Heart left ventricle (tissue), 16 donors: Measurements from ENCODE around the gene CD164. TPM values are rescaled to one million over a fixed set of nuclear protein-coding genes. Genes with fewer than 3 reads are reported as not detected.

Experiments used
- ATAC-seq, 4 donors: fragments of 200-7000 bp; cut with Tn5 transposase; one replicate each; pipeline ENCODE4 v1.9.1; 2020 to 2022; ENCODE audit warnings: moderate library complexity in 4 of 4, mild to moderate bottlenecking in 3 of 4, moderate number of reproducible peaks in 1 of 4
- DNase-seq, 5 donors: peaks; one replicate each; pipeline ENCODE4 v3.0.0-alpha.2; 2020
- H3K27ac ChIP-seq, 12 donors: fragments of 200-600 bp; sonication (generic) in 4 of 12; one replicate each; pipeline versions ENCODE4 v1.5.0 to v1.8.0; 2016 to 2022; ENCODE audit warnings: mild to moderate bottlenecking in 2 of 12
- H3K27me3 ChIP-seq, 9 donors: fragments of 200-600 bp; sonication (generic) in 2 of 9; one replicate each; pipeline versions ENCODE4 v1.5.1 to v1.8.0; 2016 to 2022; ENCODE audit warnings: mild to moderate bottlenecking in 3 of 9
- H3K36me3 ChIP-seq, 9 donors: fragments of 200-600 bp; sonication (generic) in 2 of 9; one replicate each; pipeline versions ENCODE4 v1.5.0 to v1.8.0; 2018 to 2022; ENCODE audit warnings: mild to moderate bottlenecking in 2 of 9
- H3K4me1 ChIP-seq, 12 donors: fragments of 200-600 bp; sonication (generic) in 4 of 12; one replicate each; pipeline versions ENCODE4 v1.5.0 to v1.8.0; 2016 to 2022; ENCODE audit warnings: mild to moderate bottlenecking in 3 of 12
- H3K4me3 ChIP-seq, 12 donors: fragments of 200-600 bp; sonication (generic) in 4 of 12; one replicate each; pipeline versions ENCODE4 v1.5.0 to v1.8.0; 2017 to 2022; ENCODE audit warnings: mild to moderate bottlenecking in 9 of 12, moderate library complexity in 4 of 12
- H3K9me3 ChIP-seq, 12 donors: fragments of 200-600 bp; sonication (generic) in 4 of 12; one replicate each; pipeline versions ENCODE4 v1.5.0 to v1.8.0; 2016 to 2022; ENCODE audit warnings: mild to moderate bottlenecking in 1 of 12
- POLR2A ChIP-seq, 2 donors: fragments of 450-650 bp; IDR thresholded peaks; one replicate each; pipeline ENCODE4 v1.6.1; 2017; ENCODE audit warnings: antibody characterized with exemption in 2 of 2, mild to moderate bottlenecking in 2 of 2, moderate library complexity in 2 of 2
- WGBS, 4 donors: extraction: QIAGEN DNeasy Blood & Tissue Kit in 2 of 4; methylation state at CpG; one replicate each; pipeline versions ENCODE4 v1.1.5 to v1.1.7; 2013 to 2018; 5-methylcytosine and 5-hydroxymethylcytosine counted together
- intact Hi-C, 10 donors: fragments of 100-400 bp; cut with DNase I; formaldehyde crosslinking; loops; one replicate each; pipeline versions ENCODE4 v1.11.1 to v1.14.2; 2022
- polyA plus RNA-seq, 2 donors: library from polyadenylated mRNA; stranded (reverse); fragments of 200-250 nt; gene quantifications; one replicate each; pipeline ENCODE4 v1.2.3, GENCODE V29; 2013
- total RNA-seq, 9 donors: library from RNA; depleted of rRNA in 2 of 9; stranded (reverse); fragments of >200 nt in 2 of 9; fragmentation: NEBNext Ultra II Directional in 3 of 9; extraction: Animal tissue kit (Norgen Biotek cat#: 25700) in 3 of 9; gene quantifications; one replicate each; pipeline versions ENCODE4 v1.1.0 to v1.2.4, GENCODE V29; 2016 to 2023
- TF ChIP-seq, protein P1 (sequence below), 12 donors: fragments of 200-600 bp; sonication (generic) in 4 of 12; IDR thresholded peaks; one replicate each; pipeline versions ENCODE4 v1.5.0 to v1.8.0; 2018 to 2022; ENCODE audit warnings: antibody characterized with exemption in 12 of 12, mild to moderate bottlenecking in 5 of 12
- donor health status: ischemic (EF 13 %, LVEDD 7.1; RV severe dilation, severe dysfunction).
- donor health status: healthy with polysubstance abuse.
- donor health status: DM: no; HTN: yes; CAD: no.
- donor health status: DM: no; HTN: no; CAD: no.
- donor health status: ischemic (EF 25% LVEDD 6.9; RV normal size, moderate dysfunction).
- donor health status: ischemic (EF 25% LVEDD 5.7; RV mildly dilated, moderate dysfunction).
- donor health status: healthy.
- donor health status: DM: yes; HTN: yes; CAD: no.
- donor health status: ischemic (EF 35%, LVEDD 5.7; RV mildly dilated, moderate dysfunction).
- donor health status: nonischemic (EF 11% LVEDD 7.7; RV severe dilation, severe dysfunction).
- donor health status: DM: yes; HTN: yes; CAD: no.
- donor health status: PGD.
- donor health status: ischemic (EF 29% LVEDD 5.4; RV normal size, mild dysfunction).
- donor health status: nonischemic (EF 23%, LVEDD 6.1; RV moderate dilation, normal function).

CD164 gene
- total and polyA plus RNA-seq, 11 donors, result 77.1 to 213 (median 119) TPM

DNA sequence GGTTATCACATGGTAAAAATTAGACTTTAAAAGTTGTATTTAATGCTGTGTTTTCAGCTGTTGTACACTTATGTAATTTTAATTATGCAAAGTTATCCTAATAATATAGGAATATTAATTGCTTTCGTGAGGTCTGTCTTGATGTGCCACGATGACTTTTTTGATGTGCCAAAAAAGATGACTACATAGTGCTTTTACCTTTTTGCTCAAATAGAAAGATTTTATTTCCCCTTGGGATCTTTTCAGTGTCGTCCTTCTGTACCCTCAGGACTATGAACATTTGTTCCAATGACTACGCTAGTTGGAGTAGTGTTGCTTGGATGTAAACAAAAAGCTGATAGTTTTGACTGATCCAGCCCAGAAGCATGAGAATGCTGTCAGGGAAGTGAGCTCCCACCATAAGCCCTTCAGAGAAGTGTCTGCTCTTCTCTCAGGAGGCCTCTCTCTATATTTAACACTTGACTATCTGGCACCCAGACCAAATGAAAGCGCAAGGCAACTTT is 1.2 kb upstream of the CD164 start:
- no peak for DNase-seq
- H3K9me3 ChIP-seq, result no peaks in the 10 kb centered on the region
- intact Hi-C loops, result loop anchor here (1.0 to 10.0 kb wide), 25 partner anchors 57 to 839 kb away; partner anchors contain the start of genes CEP57L1 (in 7 of the 10), MICAL1 (in 4 of the 10), PPIL6 (in 4 of the 10) and SMPD2 (in 4 of the 10)
- TF ChIP-seq, protein P1, sequence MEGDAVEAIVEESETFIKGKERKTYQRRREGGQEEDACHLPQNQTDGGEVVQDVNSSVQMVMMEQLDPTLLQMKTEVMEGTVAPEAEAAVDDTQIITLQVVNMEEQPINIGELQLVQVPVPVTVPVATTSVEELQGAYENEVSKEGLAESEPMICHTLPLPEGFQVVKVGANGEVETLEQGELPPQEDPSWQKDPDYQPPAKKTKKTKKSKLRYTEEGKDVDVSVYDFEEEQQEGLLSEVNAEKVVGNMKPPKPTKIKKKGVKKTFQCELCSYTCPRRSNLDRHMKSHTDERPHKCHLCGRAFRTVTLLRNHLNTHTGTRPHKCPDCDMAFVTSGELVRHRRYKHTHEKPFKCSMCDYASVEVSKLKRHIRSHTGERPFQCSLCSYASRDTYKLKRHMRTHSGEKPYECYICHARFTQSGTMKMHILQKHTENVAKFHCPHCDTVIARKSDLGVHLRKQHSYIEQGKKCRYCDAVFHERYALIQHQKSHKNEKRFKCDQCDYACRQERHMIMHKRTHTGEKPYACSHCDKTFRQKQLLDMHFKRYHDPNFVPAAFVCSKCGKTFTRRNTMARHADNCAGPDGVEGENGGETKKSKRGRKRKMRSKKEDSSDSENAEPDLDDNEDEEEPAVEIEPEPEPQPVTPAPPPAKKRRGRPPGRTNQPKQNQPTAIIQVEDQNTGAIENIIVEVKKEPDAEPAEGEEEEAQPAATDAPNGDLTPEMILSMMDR (IDR thresholded peaks at IDR 0.05), result peak in 2 of 12 donors; percentile 1 to 24
- TF ChIP-seq POLR2A (IDR thresholded peaks at IDR 0.05), result no peak
- 6 to 15% (median 13%) methylated on average over 5 of the region's 5 CpGs for WGBS, 4 donors
- H3K27me3 ChIP-seq, result no peaks in the 10 kb centered on the region
- ATAC-seq, result no peak
- peak overlapping the region; percentile 97 to 100 (median 99) for H3K27ac ChIP-seq
- H3K4me1 ChIP-seq, result peaks cover 0 to 38% (median 24%) of the 10 kb centered on the region in 12 donors
- peaks cover 0 to 9% (median 2%) of the 10 kb centered on the region in 9 donors for H3K36me3 ChIP-seq
- peak overlapping the region; percentile 70 to 99 (median 96) for H3K4me3 ChIP-seq

GRCh38 chr6:109382576-109383437 is 540 bp upstream of the CD164 start:
- Histone ChIP-seq H3K4me1 (peaks cover 0 to 44% (median 25%) of the 10 kb centered on the region in 12 donors), H3K27me3 (no peaks in the 10 kb centered on the region), H3K27ac (peak overlapping the region; percentile 97 to 100 (median 99)), H3K4me3 (peak overlapping the region; percentile 70 to 99 (median 96)), H3K36me3 (peaks cover 0 to 16% (median 8%) of the 10 kb centered on the region in 9 donors), H3K9me3 (no peaks in the 10 kb centered on the region)
- intact Hi-C loops, result loop anchor here (1.0 to 10.0 kb wide), 25 partner anchors 57 to 838 kb away; partner anchors contain the start of genes CEP57L1 (in 7 of the 10), PPIL6 (in 5 of the 10), SMPD2 (in 5 of the 10) and MICAL1 (in 4 of the 10)
- TF ChIP-seq, protein P1 (IDR thresholded peaks at IDR 0.05), result peak; percentile 34 to 74 (median 60)
- no peak for TF ChIP-seq POLR2A (IDR thresholded peaks at IDR 0.05)
- peak; percentile 94 to 97 (median 95) for DNase-seq
- peak; percentile 92 to 95 (median 93) for ATAC-seq
- 0 to 1% (median 0%) methylated on average over 27 to 42 of the region's 42 CpGs for WGBS, 4 donors

DNA sequence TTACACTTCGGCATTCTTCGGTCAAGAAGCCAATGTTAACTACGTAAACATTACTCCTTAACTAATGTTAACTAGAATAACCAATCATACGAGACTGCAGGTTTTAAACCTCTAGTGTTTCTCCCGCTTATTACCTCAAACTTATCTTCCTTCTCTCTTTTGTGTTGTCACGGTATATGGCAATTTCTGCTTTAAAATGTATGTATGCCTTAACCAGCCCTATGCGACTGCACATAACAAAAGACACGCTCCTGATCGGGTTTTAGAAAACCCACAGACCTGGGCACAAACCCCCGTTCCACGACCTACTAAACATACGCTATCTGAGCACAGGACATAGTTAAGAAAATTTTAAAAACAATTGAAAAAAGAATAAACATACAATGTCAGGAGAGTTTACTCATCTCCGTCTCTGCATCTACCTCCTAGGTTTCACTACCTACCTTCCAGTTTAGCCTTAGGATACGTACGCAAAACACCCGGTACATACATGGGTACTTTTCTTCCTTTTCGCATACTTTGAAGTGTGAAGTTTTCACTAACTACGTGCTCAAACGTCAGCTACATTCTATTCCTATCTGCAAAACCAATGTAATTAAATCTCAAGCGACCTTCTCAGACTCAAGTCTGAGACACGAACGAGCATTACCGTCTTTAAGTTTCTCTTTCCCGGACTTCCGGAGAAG is 1.1 kb downstream of the CD164 start:
- intact Hi-C loops, result loop anchor here (2.0 to 10.0 kb wide), 17 partner anchors 61 to 836 kb away; partner anchors contain the start of genes CEP57L1 (in 7 of the 10), MICAL1 (in 4 of the 10), SESN1 (in 3 of the 10) and ARMC2 (in 1 of the 10)
- DNase-seq, result no peak
- Histone ChIP-seq H3K36me3 (peaks cover 0 to 32% (median 24%) of the 10 kb centered on the region in 9 donors), H3K9me3 (no peaks in the 10 kb centered on the region), H3K4me1 (peaks cover 0 to 60% (median 28%) of the 10 kb centered on the region in 12 donors), H3K27ac (peak overlapping the region; percentile 97 to 100 (median 99)), H3K27me3 (no peaks in the 10 kb centered on the region), H3K4me3 (peak overlapping the region; percentile 70 to 99 (median 96))
- ATAC-seq, result no peak
- WGBS, 4 donors, result 0 to 1% (median 0%) methylated on average over 25 of the region's 25 CpGs
- TF ChIP-seq POLR2A (IDR thresholded peaks at IDR 0.05), result no peak
- TF ChIP-seq, protein P1 (IDR thresholded peaks at IDR 0.05), result no peak
